GM10266 (cell line): Measurements from ENCODE around the gene RNF149.

Source experiments
- DNase-seq: peaks from one replicate; pipeline ENCODE4 v3.0.0; 2012; ENCODE audit errors: extremely low spot score
- CTCF ChIP-seq: IDR thresholded peaks from 2 replicates; pipeline ENCODE4 v1.5.1; 2012; ENCODE audit warnings: mild to moderate bottlenecking, low read depth; ENCODE audit not compliant: control insufficient read depth, insufficient read depth; ENCODE audit errors: missing control alignments

RNF149 gene

GRCh38 chr2:101351207-101351606 is 42.7 kb upstream of the RNF149 start:
- DNase-seq: no peak
- TF ChIP-seq CTCF: no peak

- DNase-seq: no peak
- TF ChIP-seq CTCF: no peak
These were observed 41.6 kb upstream of the RNF149 start for GRCh38 chr2:101349893-101350662.

- TF ChIP-seq CTCF: no peak
- no peak for DNase-seq
These were observed 40.4 kb upstream of the RNF149 start for GRCh38 chr2:101348883-101349282.

- no peak for TF ChIP-seq CTCF
- no peak for DNase-seq
These were observed 38.4 kb upstream of the RNF149 start for GRCh38 chr2:101346909-101347308.

- DNase-seq: no peak
- no peak for TF ChIP-seq CTCF
These were observed 35.6 kb upstream of the RNF149 start for GRCh38 chr2:101344137-101344536.

GRCh38 chr2:101342625-101343008 is 34.1 kb upstream of the RNF149 start:
- TF ChIP-seq CTCF: no peak
- DNase-seq: no peak

GRCh38 chr2:101341901-101342624 is 33.6 kb upstream of the RNF149 start:
- TF ChIP-seq CTCF: peak; percentile 76
- peak; percentile 62 for DNase-seq
